Measurements from ENCODE around the gene EFCAB10.
"Not testable (repeated sequence)": the region's sequence is repeated elsewhere in the genome, so short reads cannot be mapped to it uniquely, and the experiment has no call there.

DNA sequence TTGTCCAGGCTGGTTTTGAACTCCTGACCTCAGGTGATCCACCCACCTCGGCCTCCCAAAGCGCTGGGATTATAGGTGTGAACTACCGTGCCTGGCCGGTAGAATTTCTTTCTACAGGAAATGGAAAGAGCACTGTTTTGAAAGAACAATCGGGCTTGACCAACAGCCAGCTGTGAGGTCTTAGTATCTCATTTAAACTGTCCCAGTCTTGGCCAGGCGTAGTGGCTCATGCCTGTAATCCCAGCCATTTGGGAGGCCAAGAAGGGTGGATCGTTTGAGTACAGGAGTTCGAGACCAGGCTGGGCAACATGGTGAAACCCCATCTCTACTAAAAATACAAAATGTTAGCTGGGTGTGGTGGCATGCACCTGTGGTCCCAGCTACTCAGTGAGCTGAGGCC is 17.8 kb upstream of the EFCAB10 start:
- TF ChIP-seq, protein P1, sequence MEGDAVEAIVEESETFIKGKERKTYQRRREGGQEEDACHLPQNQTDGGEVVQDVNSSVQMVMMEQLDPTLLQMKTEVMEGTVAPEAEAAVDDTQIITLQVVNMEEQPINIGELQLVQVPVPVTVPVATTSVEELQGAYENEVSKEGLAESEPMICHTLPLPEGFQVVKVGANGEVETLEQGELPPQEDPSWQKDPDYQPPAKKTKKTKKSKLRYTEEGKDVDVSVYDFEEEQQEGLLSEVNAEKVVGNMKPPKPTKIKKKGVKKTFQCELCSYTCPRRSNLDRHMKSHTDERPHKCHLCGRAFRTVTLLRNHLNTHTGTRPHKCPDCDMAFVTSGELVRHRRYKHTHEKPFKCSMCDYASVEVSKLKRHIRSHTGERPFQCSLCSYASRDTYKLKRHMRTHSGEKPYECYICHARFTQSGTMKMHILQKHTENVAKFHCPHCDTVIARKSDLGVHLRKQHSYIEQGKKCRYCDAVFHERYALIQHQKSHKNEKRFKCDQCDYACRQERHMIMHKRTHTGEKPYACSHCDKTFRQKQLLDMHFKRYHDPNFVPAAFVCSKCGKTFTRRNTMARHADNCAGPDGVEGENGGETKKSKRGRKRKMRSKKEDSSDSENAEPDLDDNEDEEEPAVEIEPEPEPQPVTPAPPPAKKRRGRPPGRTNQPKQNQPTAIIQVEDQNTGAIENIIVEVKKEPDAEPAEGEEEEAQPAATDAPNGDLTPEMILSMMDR (conservative IDR thresholded peaks at IDR 0.05; ENCODE audit: low read depth, low read length) = not testable (repeated sequence)
- not testable (repeated sequence) for TF ChIP-seq EZH2phosphoT487 (IDR thresholded peaks at IDR 0.05; ENCODE audit: borderline replicate concordance, low read length)

Measured in PC-3 (cell line).